ENCODE data around the gene MKRN2OS.

MKRN2OS gene

DNA sequence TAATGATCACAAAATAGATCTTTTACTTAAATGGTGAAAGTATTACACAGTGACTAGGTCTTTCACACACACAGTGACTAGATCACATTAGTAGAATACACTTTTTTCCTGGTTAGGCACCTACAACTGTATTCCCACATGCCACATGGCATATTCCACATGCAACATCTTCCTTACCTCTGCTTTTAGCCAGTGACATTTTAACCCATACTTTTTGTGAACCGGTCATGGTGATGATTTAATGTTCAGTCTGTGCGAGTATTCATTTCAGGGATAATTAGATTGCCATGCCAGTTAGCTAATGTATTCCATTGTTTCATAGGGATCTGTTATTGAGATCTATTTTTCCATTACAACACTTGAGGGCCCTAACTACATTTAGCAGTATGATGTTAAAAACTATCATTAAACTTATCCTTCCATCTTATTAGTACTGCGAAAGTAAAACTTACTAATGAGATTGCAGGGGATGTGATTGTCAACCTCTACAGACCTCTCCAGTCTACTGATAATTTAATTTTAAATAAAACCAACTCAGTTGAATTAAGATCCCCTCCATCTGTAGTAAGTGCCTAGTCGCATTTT, 32.7 kb downstream of the MKRN2OS start:
- no peak for DNase-seq

DNA sequence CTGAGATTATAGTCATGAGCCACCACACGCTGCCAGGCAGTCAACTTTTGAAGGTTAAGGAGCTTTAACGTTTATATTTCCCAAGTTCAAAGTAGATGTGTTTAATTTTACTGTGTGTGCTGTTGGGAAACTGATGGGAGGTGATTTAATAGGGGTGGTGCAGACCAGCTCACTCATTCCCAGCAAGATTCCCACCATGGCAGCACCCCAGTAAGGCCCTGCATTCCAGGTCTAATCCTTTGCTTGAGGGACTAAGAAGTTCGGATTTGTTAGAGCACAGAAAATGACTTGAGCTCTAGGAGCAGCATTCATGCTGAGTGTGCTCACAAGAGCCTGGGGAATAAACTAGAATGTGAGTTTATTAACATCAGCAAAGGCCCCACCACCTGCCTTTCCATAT, 35.8 kb downstream of the MKRN2OS start:
- no peak for DNase-seq

DNA sequence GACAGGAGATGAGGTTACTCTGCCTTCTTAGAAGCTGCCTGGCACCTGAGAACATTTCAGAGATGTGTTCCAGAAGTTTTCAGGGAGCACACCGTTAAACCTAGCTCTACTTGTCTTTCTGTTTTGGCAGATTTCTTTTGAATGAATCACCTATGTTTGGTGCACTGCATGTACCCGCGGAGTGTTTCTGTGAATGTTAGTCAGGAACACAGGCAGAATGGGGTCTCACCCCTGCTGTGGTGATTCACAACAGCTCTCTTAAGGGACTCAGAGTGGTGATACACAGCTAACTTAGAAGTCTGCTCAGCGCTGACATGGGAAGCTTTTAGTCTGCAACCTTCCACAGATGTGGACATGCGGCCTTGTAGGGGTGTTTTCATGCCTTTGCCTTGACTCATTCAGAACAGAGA, 37.0 kb downstream of the MKRN2OS start:
- DNase-seq, result no peak

DNA sequence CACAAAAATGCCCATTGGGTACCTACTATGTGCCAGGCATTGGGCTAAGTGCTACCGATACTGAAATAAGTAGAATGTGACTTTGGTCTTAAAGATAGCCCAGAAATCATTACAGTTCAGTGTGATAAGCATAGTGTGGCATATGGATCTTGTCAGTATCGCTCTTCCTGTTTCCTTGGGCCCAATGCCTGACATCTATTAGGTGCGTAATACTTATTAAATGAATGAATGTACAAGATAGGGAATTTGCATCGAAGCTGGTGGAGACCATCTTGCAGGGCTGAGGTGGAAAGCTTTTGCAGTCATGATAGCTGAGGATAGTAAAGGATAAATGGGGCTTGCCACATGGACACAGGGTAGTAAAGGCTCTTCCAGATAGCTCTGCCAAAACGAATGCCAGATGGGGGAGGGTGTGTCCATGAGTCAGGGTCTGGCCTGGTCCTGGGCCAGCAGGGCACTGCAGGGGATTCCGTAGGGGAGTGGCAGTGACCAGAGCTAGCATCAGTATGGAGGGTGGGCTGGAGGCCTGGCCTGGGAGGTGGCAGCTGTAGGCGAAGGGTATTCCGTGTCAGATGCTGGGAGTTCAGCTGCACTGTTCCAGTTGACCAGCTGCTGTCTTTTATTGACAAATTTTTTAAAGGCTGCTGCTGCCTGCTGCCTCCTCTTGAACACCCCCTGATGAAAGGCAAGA, 37.6 kb downstream of the MKRN2OS start:
- no peak for DNase-seq

DNA sequence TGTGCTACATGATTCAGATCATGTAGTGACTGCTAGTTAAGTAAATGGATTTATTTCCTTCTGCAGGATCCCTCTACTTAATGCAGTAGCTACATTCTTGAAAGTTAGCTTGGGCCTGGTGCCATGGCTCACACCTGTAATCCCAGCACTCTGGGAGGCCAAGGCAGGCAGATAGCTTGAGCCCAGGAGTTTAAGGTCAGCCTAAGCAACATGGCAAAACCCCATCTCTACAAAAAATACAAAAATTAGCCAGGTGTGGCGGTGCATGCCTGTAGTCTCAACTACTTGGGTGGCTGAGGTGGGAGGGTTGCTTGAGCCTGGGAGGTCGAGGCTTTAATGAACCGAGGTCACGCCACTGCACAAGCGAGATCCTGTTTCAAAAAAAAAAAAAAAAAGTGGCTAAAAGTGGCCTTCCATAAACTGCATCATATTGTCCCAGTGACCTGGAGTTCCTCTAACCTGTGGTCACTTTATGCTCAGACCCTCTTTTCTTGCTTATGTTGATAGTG, 39.0 kb downstream of the MKRN2OS start:
- no peak for DNase-seq

DNA sequence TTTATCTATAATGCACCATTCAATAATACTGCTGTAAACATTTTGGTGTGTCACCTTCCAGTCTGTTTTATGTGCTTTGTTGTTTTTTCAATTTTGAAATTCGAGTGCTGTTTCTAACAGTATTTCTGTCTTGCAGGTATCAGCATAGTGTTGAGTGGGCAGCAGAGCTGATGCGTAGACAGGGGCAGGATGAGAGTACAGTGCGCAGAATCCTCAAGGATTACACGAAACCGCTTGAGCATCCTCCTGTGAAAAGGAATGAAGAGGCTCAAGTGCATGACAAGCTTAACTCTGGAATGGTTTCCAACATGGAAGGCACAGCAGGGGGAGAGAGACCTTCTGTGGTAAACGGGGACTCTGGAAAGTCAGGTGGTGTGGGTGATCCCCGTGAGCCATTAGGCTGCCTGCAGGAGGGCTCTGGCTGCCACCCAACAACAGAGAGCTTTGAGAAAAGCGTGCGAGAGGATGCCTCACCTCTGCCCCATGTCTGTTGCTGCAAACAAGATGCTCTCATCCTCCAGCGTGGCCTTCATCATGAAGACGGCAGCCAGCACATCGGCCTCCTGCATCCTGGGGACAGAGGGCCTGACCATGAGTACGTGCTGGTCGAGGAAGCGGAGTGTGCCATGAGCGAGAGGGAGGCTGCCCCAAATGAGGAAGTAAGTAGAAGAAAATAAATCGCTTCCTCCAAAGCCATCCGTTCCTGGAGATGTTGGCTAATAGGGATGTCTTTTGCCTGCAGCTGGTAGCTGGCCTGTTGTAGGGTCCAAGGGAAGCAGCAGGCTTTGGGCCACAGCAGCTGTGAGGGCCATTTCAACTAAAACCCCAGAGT, 42.0 kb downstream of the MKRN2OS start:
- DNase-seq, result no peak

DNA sequence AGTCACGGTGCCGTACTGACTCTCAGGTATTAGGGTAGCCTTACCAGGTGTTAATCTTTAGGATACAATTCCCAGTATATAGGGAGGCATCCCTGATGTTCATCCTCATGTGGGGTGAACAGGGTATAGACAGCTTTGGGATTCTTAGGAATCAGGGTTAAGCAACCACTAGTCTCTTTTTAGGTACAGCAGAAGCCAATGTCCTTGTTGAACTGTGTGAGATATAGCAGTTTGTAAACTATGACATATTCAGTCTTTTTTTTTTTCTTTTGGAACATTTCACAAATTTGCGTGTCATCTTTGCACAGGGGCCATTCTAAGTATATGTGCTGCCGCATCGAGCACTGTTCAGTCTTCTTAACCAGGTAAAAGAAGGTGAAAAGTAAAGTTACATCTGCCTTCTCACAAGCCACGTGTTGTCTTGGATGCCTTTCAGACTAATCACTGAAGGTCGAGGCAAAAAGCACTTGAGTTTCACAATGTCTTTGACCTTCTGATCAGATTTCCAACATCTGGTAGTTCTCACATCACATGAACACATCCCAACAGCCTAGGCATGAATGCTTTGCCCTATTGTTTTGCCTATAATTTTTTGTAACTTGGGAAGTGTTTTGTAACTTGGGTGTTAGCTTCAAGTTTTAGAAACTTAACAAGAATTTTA, 43.8 kb downstream of the MKRN2OS start:
- no peak for DNase-seq

DNA sequence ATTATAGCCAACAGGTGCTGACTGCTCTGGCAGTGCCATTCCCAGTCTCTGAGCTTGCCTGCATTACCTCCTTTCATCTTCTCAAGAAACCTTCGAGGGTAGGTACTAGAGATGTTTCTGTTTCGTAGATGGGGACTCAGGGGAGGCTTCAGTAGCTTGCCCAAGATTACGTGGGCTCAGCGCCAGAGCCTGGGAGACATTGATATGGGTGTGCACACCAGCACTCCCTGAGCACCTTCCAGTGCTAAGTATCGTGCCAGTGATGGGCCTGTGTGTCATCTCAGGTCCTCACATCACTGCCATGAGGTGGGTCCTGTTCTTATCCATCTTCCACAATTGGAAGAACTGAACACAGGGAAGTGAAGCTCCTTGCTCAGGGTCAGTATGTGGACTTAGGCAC, 45.8 kb downstream of the MKRN2OS start:
- DNase-seq, result no peak

DNA sequence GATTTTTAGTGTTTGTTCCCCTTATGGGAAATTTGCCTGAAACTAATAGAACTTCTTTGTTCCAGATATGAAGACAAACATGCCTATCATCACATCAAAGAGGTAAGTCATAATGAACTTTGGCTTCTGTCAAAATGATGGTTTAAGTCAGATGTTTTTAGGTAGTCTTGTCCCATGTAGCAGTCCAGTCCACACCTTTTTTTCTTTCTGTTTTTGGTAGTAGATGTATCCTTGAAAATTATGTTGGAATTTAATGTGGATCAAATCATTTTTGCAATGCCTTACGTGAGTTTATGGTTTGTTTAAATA, 48.9 kb downstream of the MKRN2OS start:
- DNase-seq, result no peak

DNA sequence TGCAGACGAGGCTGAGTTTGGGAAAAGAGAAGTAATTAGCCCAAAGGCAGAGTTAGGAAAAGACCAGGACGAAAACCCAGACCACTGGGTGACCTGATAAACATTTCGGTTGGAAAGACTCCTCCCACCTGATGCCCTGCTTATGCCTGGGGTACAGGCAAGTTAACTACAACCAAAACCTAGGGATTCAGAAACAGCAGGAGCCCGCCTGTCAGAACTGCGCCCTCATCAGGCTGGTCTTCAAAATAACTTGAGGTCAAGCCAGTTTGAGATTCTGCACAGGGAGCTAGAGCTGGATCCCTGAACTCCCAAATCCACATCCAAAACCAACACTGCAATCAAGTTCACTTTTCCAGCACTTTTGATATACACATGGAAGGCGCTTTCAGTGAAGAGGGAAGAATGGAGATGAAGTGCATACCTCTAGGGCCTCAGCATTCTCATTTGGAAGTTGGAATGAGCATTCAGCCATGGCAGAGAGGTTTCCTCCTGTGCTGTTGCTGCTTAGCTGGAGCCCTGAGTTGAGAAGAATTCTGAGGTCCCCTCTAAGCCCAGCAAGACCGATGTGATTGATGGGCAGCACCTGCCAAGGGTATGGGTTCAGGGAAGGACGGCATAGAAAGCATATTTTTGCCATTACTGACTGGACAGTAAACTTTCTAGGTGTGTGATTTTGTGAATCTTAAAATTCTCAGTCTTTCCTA, 49.4 kb downstream of the MKRN2OS start:
- no peak for DNase-seq

DNA sequence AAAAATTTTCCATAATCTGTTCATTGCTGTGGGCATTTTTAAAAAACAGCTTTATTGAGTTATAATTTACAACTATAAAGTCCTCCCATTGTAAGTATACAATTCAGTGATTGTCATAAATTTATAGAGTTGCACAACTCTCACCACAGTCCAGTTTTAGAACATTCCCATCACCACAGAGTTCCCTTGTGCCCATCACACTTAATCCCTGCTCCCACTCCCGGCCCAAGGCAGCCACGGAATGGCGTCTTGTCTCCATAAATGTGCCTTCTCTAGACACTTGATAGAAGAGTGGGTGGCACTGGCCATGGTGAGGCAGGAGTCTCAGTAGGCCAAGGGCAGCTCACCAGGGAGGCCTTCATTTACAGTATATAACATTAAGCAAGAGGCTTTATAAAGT, 54.8 kb downstream of the MKRN2OS start:
- no peak for DNase-seq

DNA sequence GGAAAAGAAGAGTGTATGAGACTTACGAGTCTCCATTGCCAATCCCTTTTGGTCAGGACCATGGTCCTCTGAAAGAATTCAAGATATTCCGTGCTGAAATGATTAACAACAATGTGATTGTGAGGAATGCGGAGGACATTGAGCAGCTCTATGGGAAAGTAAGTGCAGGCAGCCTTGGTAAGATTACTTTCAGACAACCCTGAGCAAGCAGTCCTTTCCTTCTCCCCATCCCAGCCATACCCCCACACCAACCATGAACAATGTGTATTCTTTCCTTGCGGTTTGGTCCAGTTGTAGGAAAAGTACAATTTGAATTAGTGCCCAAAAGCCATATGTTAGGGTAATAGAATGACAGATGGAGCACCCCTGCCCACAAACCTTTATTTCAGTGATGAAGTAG, 55.5 kb downstream of the MKRN2OS start:
- no peak for DNase-seq

Measured in NCI-H1048 (cell line).